ENCODE data around the gene BDKRB1.

GRCh38 chr14:96267916-96268315 lies 11.9 kb downstream of the BDKRB1 start:
- TF ChIP-seq POLR2AphosphoS5 (IDR thresholded peaks at IDR 0.05) (no peak), POLR2A (IDR thresholded peaks at IDR 0.05) (no peak)

Data from prostate gland (tissue), 1 donor.